ENCODE data around the gene PPP2R2B.

PPP2R2B gene

GRCh38 chr5:146645342-146645741, 233.2 kb downstream of the PPP2R2B start:
- no peak overlapping the region for H3K4me3 ChIP-seq (ENCODE audit: low read length)
- no peaks in the 10 kb centered on the region for H3K36me3 ChIP-seq (ENCODE audit: control insufficient read depth, insufficient read depth, low read length)
- H3K27me3 ChIP-seq (ENCODE audit: control insufficient read depth, insufficient read depth, low read length) = no peaks in the 10 kb centered on the region
- no peak overlapping the region for H3K9ac ChIP-seq (ENCODE audit: low read length)
- H3K9me3 ChIP-seq (ENCODE audit: control insufficient read depth, low read length) = no peaks in the 10 kb centered on the region
- no peaks in the 10 kb centered on the region for H3K4me1 ChIP-seq (ENCODE audit: control insufficient read depth, insufficient read depth, low read length)

GRCh38 chr5:146644831-146645230, 233.7 kb downstream of the PPP2R2B start:
- Histone ChIP-seq H3K36me3 (ENCODE audit: control insufficient read depth, insufficient read depth, low read length) (no peaks in the 10 kb centered on the region), H3K27me3 (ENCODE audit: control insufficient read depth, insufficient read depth, low read length) (no peaks in the 10 kb centered on the region), H3K9ac (ENCODE audit: low read length) (no peak overlapping the region), H3K9me3 (ENCODE audit: control insufficient read depth, low read length) (no peaks in the 10 kb centered on the region), H3K4me1 (ENCODE audit: control insufficient read depth, insufficient read depth, low read length) (no peaks in the 10 kb centered on the region), H3K4me3 (ENCODE audit: low read length) (no peak overlapping the region)

- no peak overlapping the region for H3K9ac ChIP-seq (ENCODE audit: low read length)
- H3K9me3 ChIP-seq (ENCODE audit: control insufficient read depth, low read length) = no peaks in the 10 kb centered on the region
- H3K27me3 ChIP-seq (ENCODE audit: control insufficient read depth, insufficient read depth, low read length) = no peaks in the 10 kb centered on the region
- no peaks in the 10 kb centered on the region for H3K4me1 ChIP-seq (ENCODE audit: control insufficient read depth, insufficient read depth, low read length)
- H3K4me3 ChIP-seq (ENCODE audit: low read length) = no peak overlapping the region
- H3K36me3 ChIP-seq (ENCODE audit: control insufficient read depth, insufficient read depth, low read length) = no peaks in the 10 kb centered on the region
Observed at GRCh38 chr5:146643776-146644175, 234.8 kb downstream of the PPP2R2B start.

DNA sequence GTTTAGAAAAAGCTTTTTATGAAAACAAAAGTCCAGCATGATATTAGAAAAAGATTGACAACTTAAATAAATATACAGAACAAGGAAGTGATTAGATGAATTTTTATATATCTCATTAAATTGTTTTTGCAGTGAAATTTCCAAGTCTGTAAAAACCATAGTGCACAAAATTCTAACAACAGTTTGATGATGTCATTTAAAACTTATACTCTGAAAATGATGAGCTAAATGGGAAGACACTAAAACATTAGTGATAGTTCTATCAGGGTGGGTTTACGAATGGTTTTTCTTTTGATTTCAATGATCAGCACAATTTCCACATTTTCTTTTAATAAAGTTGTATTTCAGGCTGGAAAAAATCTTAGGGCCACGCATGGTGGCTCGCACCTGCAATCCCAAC, 236.1 kb downstream of the PPP2R2B start:
- Histone ChIP-seq H3K4me3 (ENCODE audit: low read length) (no peak overlapping the region), H3K36me3 (ENCODE audit: control insufficient read depth, insufficient read depth, low read length) (no peaks in the 10 kb centered on the region), H3K9ac (ENCODE audit: low read length) (no peak overlapping the region), H3K27me3 (ENCODE audit: control insufficient read depth, insufficient read depth, low read length) (no peaks in the 10 kb centered on the region), H3K9me3 (ENCODE audit: control insufficient read depth, low read length) (no peaks in the 10 kb centered on the region), H3K4me1 (ENCODE audit: control insufficient read depth, insufficient read depth, low read length) (no peaks in the 10 kb centered on the region)

DNA sequence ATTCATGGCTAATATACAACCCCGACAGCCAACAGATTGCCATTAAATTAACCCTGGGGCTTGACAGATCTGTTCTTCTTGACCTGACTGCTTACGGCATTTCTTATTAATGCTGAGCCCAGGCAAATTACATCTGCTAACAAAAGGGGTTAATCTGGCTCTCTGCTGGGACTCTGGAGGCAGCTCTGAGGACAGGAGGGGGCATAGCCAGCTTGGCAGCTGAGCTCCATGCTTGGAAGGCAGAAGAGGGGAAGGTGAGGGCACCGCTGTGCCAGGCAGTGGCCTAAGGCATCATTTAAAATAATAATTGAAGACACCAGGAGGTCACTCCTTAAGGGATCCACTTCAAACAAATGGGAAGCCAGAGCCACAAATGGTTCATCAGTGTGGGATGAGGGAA, 236.6 kb downstream of the PPP2R2B start:
- no peak overlapping the region for H3K9ac ChIP-seq (ENCODE audit: low read length)
- no peaks in the 10 kb centered on the region for H3K9me3 ChIP-seq (ENCODE audit: control insufficient read depth, low read length)
- no peaks in the 10 kb centered on the region for H3K36me3 ChIP-seq (ENCODE audit: control insufficient read depth, insufficient read depth, low read length)
- H3K27me3 ChIP-seq (ENCODE audit: control insufficient read depth, insufficient read depth, low read length) = no peaks in the 10 kb centered on the region
- no peaks in the 10 kb centered on the region for H3K4me1 ChIP-seq (ENCODE audit: control insufficient read depth, insufficient read depth, low read length)
- no peak overlapping the region for H3K4me3 ChIP-seq (ENCODE audit: low read length)

DNA sequence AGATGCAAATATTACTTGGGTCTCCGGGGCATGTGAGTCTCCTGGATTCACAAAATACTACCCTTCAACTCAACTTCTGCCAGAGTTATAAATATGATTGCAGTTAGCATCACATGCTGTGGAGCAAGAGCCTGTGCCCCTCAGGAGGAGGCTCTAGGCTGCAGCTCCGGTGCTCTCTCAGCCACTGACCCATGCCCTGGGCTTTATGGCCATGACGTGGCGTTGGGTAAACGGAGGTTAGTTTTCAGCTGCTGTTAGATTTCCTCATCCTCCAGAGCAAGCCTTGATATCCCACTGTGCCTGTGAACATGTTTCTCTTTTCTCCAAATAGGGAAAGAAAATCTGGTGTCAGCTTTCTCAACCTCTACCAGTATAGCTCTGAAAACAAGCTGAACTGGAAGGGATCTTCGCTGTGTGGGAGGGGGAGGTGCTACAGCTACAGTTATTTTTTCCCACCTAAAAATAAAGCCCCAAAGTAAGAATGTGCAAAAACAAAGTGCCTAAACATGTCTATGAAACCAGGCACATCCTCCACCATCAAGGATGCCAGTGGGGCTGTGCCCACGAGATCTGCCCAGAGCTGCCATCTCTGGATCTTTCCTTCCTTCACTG, 238.2 kb downstream of the PPP2R2B start:
- H3K36me3 ChIP-seq (ENCODE audit: control insufficient read depth, insufficient read depth, low read length) = no peaks in the 10 kb centered on the region
- H3K4me1 ChIP-seq (ENCODE audit: control insufficient read depth, insufficient read depth, low read length) = no peaks in the 10 kb centered on the region
- no peaks in the 10 kb centered on the region for H3K9me3 ChIP-seq (ENCODE audit: control insufficient read depth, low read length)
- H3K4me3 ChIP-seq (ENCODE audit: low read length) = no peak overlapping the region
- no peak overlapping the region for H3K9ac ChIP-seq (ENCODE audit: low read length)
- no peaks in the 10 kb centered on the region for H3K27me3 ChIP-seq (ENCODE audit: control insufficient read depth, insufficient read depth, low read length)

- Histone ChIP-seq H3K9ac (ENCODE audit: low read length) (no peak overlapping the region), H3K27me3 (ENCODE audit: control insufficient read depth, insufficient read depth, low read length) (no peaks in the 10 kb centered on the region), H3K4me1 (ENCODE audit: control insufficient read depth, insufficient read depth, low read length) (no peaks in the 10 kb centered on the region), H3K4me3 (ENCODE audit: low read length) (no peak overlapping the region), H3K36me3 (ENCODE audit: control insufficient read depth, insufficient read depth, low read length) (no peaks in the 10 kb centered on the region), H3K9me3 (ENCODE audit: control insufficient read depth, low read length) (no peaks in the 10 kb centered on the region)
Observed at GRCh38 chr5:146635443-146635842, 243.1 kb downstream of the PPP2R2B start.

GRCh38 chr5:146633323-146633764, 245.2 kb downstream of the PPP2R2B start:
- no peak overlapping the region for H3K9ac ChIP-seq (ENCODE audit: low read length)
- no peaks in the 10 kb centered on the region for H3K9me3 ChIP-seq (ENCODE audit: control insufficient read depth, low read length)
- H3K27me3 ChIP-seq (ENCODE audit: control insufficient read depth, insufficient read depth, low read length) = peaks cover 3% of the 10 kb centered on the region
- no peak overlapping the region for H3K4me3 ChIP-seq (ENCODE audit: low read length)
- H3K4me1 ChIP-seq (ENCODE audit: control insufficient read depth, insufficient read depth, low read length) = no peaks in the 10 kb centered on the region
- no peaks in the 10 kb centered on the region for H3K36me3 ChIP-seq (ENCODE audit: control insufficient read depth, insufficient read depth, low read length)

GRCh38 chr5:146632620-146633322, 245.8 kb downstream of the PPP2R2B start:
- peaks cover 3% of the 10 kb centered on the region for H3K27me3 ChIP-seq (ENCODE audit: control insufficient read depth, insufficient read depth, low read length)
- H3K9ac ChIP-seq (ENCODE audit: low read length) = no peak overlapping the region
- no peaks in the 10 kb centered on the region for H3K36me3 ChIP-seq (ENCODE audit: control insufficient read depth, insufficient read depth, low read length)
- no peaks in the 10 kb centered on the region for H3K9me3 ChIP-seq (ENCODE audit: control insufficient read depth, low read length)
- H3K4me1 ChIP-seq (ENCODE audit: control insufficient read depth, insufficient read depth, low read length) = no peaks in the 10 kb centered on the region
- no peak overlapping the region for H3K4me3 ChIP-seq (ENCODE audit: low read length)

- no peaks in the 10 kb centered on the region for H3K4me1 ChIP-seq (ENCODE audit: control insufficient read depth, insufficient read depth, low read length)
- no peak overlapping the region for H3K9ac ChIP-seq (ENCODE audit: low read length)
- H3K4me3 ChIP-seq (ENCODE audit: low read length) = no peak overlapping the region
- no peaks in the 10 kb centered on the region for H3K36me3 ChIP-seq (ENCODE audit: control insufficient read depth, insufficient read depth, low read length)
- H3K9me3 ChIP-seq (ENCODE audit: control insufficient read depth, low read length) = no peaks in the 10 kb centered on the region
- H3K27me3 ChIP-seq (ENCODE audit: control insufficient read depth, insufficient read depth, low read length) = peaks cover 3% of the 10 kb centered on the region
Observed at GRCh38 chr5:146630472-146630871, 248.1 kb downstream of the PPP2R2B start.

GRCh38 chr5:146628950-146629349, 249.6 kb downstream of the PPP2R2B start:
- Histone ChIP-seq H3K27me3 (ENCODE audit: control insufficient read depth, insufficient read depth, low read length) (peaks cover 3% of the 10 kb centered on the region), H3K36me3 (ENCODE audit: control insufficient read depth, insufficient read depth, low read length) (no peaks in the 10 kb centered on the region), H3K4me3 (ENCODE audit: low read length) (no peak overlapping the region), H3K9ac (ENCODE audit: low read length) (no peak overlapping the region), H3K4me1 (ENCODE audit: control insufficient read depth, insufficient read depth, low read length) (no peaks in the 10 kb centered on the region), H3K9me3 (ENCODE audit: control insufficient read depth, low read length) (no peaks in the 10 kb centered on the region)

GRCh38 chr5:146626936-146627335, 251.6 kb downstream of the PPP2R2B start:
- no peaks in the 10 kb centered on the region for H3K4me1 ChIP-seq (ENCODE audit: control insufficient read depth, insufficient read depth, low read length)
- no peak overlapping the region for H3K9ac ChIP-seq (ENCODE audit: low read length)
- H3K4me3 ChIP-seq (ENCODE audit: low read length) = no peak overlapping the region
- no peaks in the 10 kb centered on the region for H3K9me3 ChIP-seq (ENCODE audit: control insufficient read depth, low read length)
- no peaks in the 10 kb centered on the region for H3K36me3 ChIP-seq (ENCODE audit: control insufficient read depth, insufficient read depth, low read length)
- H3K27me3 ChIP-seq (ENCODE audit: control insufficient read depth, insufficient read depth, low read length) = peaks cover 3% of the 10 kb centered on the region

All from mucosa of stomach (tissue), 1 donor.